BE2C (cell line): ENCODE measurements around the gene IL1RL2.

ENCODE experiments used
- DNase-seq: peaks from one replicate; pipeline ENCODE4 v3.0.0-alpha.2; 2020
- H3K27me3 ChIP-seq: fragments of 250-450 bp; sonication (Bioruptor Pico); 2 replicates; pipeline ENCODE4 v1.5.1; 2020; ENCODE audit warnings: mild to moderate bottlenecking
- H3K36me3 ChIP-seq: fragments of 250-450 bp; sonication (Bioruptor Pico); 2 replicates; pipeline ENCODE4 v1.5.1; 2020; ENCODE audit warnings: mild to moderate bottlenecking
- H3K4me1 ChIP-seq: fragments of 250-450 bp; sonication (Bioruptor Pico); 2 replicates; pipeline ENCODE4 v1.5.1; 2020
- H3K4me3 ChIP-seq: 2 replicates; pipeline ENCODE4 v1.5.1; 2011; ENCODE audit warnings: low read depth, low read length
- H3K9me3 ChIP-seq: fragments of 250-450 bp; sonication (Bioruptor Pico); 2 replicates; pipeline ENCODE4 v1.5.1; 2020
- CTCF ChIP-seq: IDR thresholded peaks from 2 replicates; pipeline ENCODE4 v1.5.1; 2012; ENCODE audit warnings: mild to moderate bottlenecking, low read depth, low read length

IL1RL2 gene

GRCh38 chr2:102245266-102246151, 58.7 kb downstream of the IL1RL2 start:
- Histone ChIP-seq H3K4me1 (peaks cover 3% of the 10 kb centered on the region; the same call in 1 of the 2 replicates), H3K36me3 (no peaks in the 10 kb centered on the region), H3K27me3 (no peaks in the 10 kb centered on the region), H3K9me3 (no peaks in the 10 kb centered on the region), H3K4me3 (no peak overlapping the region)
- no peak for TF ChIP-seq CTCF
- no peak for DNase-seq

- H3K4me1 ChIP-seq, result no peaks in the 10 kb centered on the region
- H3K9me3 ChIP-seq, result no peaks in the 10 kb centered on the region
- no peak for TF ChIP-seq CTCF
- no peak overlapping the region for H3K4me3 ChIP-seq
- H3K36me3 ChIP-seq, result no peaks in the 10 kb centered on the region
- DNase-seq, result no peak
- no peaks in the 10 kb centered on the region for H3K27me3 ChIP-seq
These were observed 63.5 kb downstream of the IL1RL2 start for GRCh38 chr2:102250278-102250821.

- no peak for DNase-seq
- H3K27me3 ChIP-seq, result no peaks in the 10 kb centered on the region
- no peak overlapping the region for H3K4me3 ChIP-seq
- no peaks in the 10 kb centered on the region for H3K9me3 ChIP-seq
- no peaks in the 10 kb centered on the region for H3K4me1 ChIP-seq
- no peak for TF ChIP-seq CTCF
- H3K36me3 ChIP-seq, result no peaks in the 10 kb centered on the region
These were observed 64.4 kb downstream of the IL1RL2 start for GRCh38 chr2:102251042-102251848.

GRCh38 chr2:102251849-102252203, 65.0 kb downstream of the IL1RL2 start:
- Histone ChIP-seq H3K4me3 (no peak overlapping the region), H3K36me3 (no peaks in the 10 kb centered on the region), H3K4me1 (no peaks in the 10 kb centered on the region), H3K27me3 (no peaks in the 10 kb centered on the region), H3K9me3 (no peaks in the 10 kb centered on the region)
- DNase-seq, result no peak
- TF ChIP-seq CTCF, result no peak

- no peak for DNase-seq
- H3K36me3 ChIP-seq, result no peaks in the 10 kb centered on the region
- TF ChIP-seq CTCF, result no peak
These were observed 65.4 kb downstream of the IL1RL2 start for GRCh38 chr2:102252236-102252635.

More at GRCh38 chr2:102252236-102252635, 65.4 kb downstream of the IL1RL2 start:
- no peaks in the 10 kb centered on the region for H3K27me3 ChIP-seq
- no peaks in the 10 kb centered on the region for H3K4me1 ChIP-seq
- H3K4me3 ChIP-seq, result no peak overlapping the region
- H3K9me3 ChIP-seq, result no peaks in the 10 kb centered on the region
